ENCODE data around the gene TRMT61B.

GRCh38 chr2:28870146-28870891 lies at the start of gene TRMT61B:
- TF ChIP-seq POLR2A (IDR thresholded peaks at IDR 0.05; ENCODE audit: low read length) (peak; percentile 94), GATA1 (IDR thresholded peaks at IDR 0.05; ENCODE audit: low read depth, low read length) (no peak)

Data from erythroblast (primary cell).